PC-3 (cell line): ENCODE measurements around the gene EIF4E1B. TPM values are rescaled to one million over a fixed set of nuclear protein-coding genes. Genes with fewer than 3 reads are reported as not detected.

Source experiments
- ATAC-seq: fragments of 200-7000 bp; cut with Tn5 transposase; 2 replicates; pipeline ENCODE4 v1.9.1; 2020; ENCODE audit warnings: mild to moderate bottlenecking, moderate library complexity
- BruUV-seq: library from RNA; stranded (reverse); fragments of 400-500 nt; replicated peaks from 2 replicates; lab custom pipeline; 2021; lab: Mats Ljungman, UMichigan
- CTCF ChIA-PET: fragments of 300-600 bp; sonication (Branson Sonifier 250); formaldehyde crosslinking; loops from one replicate; lab custom pipeline; 2022; ENCODE audit warnings: antibody characterized with exemption; lab: Charles Lee
- POLR2A ChIA-PET: fragments of 300-600 bp; sonication (Branson Sonifier 250); formaldehyde crosslinking; loops from one replicate; lab custom pipeline; 2022; ENCODE audit warnings: antibody characterized with exemption; ENCODE audit not compliant: unreplicated experiment; lab: Charles Lee
- DNase-seq: peaks from one replicate; pipeline ENCODE4 v3.0.0-alpha.2; 2015
- H2AFZ ChIP-seq: fragments of 300-600 bp; sonication (generic); 2 replicates; pipeline ENCODE4 v1.6.0; 2016; ENCODE audit warnings: antibody characterized with exemption, low read length
- H3F3A ChIP-seq: fragments of 300-600 bp; sonication (generic); one replicate; pipeline ENCODE4 v1.6.0; 2017; ENCODE audit warnings: antibody characterized with exemption, low read length, control low read depth, mild to moderate bottlenecking; ENCODE audit not compliant: unreplicated experiment
- H3K27ac ChIP-seq: fragments of 300-600 bp; sonication (generic); 2 replicates; pipeline ENCODE4 v1.5.1; 2016; ENCODE audit warnings: mild to moderate bottlenecking, low read length
- H3K27me3 ChIP-seq: fragments of 300-600 bp; sonication (generic); 2 replicates; pipeline ENCODE4 v1.6.1; 2016; ENCODE audit warnings: low read length, mixed read lengths
- H3K36me3 ChIP-seq: fragments of 300-600 bp; sonication (generic); 2 replicates; pipeline ENCODE4 v1.6.1; 2016; ENCODE audit warnings: low read depth, mixed run types, low read length, mixed read lengths
- H3K4me1 ChIP-seq: fragments of 300-600 bp; sonication (generic); 2 replicates; pipeline ENCODE4 v1.5.1; 2016; ENCODE audit warnings: low read length; ENCODE audit not compliant: insufficient read depth
- H3K4me2 ChIP-seq: fragments of 300-600 bp; sonication (generic); 2 replicates; pipeline ENCODE4 v1.6.0; 2016; ENCODE audit warnings: low read length
- H3K4me3 ChIP-seq: fragments of 300-600 bp; sonication (generic); 2 replicates; pipeline ENCODE4 v1.5.1; 2016; ENCODE audit warnings: mild to moderate bottlenecking, low read length, mixed read lengths
- H3K79me2 ChIP-seq: fragments of 300-600 bp; sonication (generic); 2 replicates; pipeline ENCODE4 v1.6.1; 2017; ENCODE audit warnings: low read length, mixed read lengths
- H3K9ac ChIP-seq: fragments of 300-600 bp; sonication (generic); 2 replicates; pipeline ENCODE4 v1.6.0; 2016; ENCODE audit warnings: mild to moderate bottlenecking, low read length
- H3K9me2 ChIP-seq: fragments of 300-600 bp; sonication (generic); replicated peaks from 2 replicates; pipeline ENCODE4 v1.6.1; 2016; ENCODE audit warnings: mixed run types, low read length, mixed read lengths
- H3K9me3 ChIP-seq: fragments of 300-600 bp; sonication (generic); 2 replicates; pipeline ENCODE4 v1.6.1; 2016; ENCODE audit warnings: low read length, mixed read lengths
- H4K20me1 ChIP-seq: fragments of 300-600 bp; sonication (generic); 2 replicates; pipeline ENCODE4 v1.6.1; 2016; ENCODE audit warnings: low read length, mixed read lengths
- EZH2 ChIP-seq: fragments of 300-600 bp; sonication (generic); IDR thresholded peaks from one replicate; pipeline ENCODE4 v1.6.1; 2017; ENCODE audit warnings: antibody characterized with exemption, mild to moderate bottlenecking, low read length; ENCODE audit not compliant: unreplicated experiment
- EZH2phosphoT487 ChIP-seq: fragments of 300-600 bp; sonication (generic); IDR thresholded peaks from 2 replicates; pipeline ENCODE4 v1.6.1; 2018; ENCODE audit warnings: mild to moderate bottlenecking, antibody characterized with exemption, low read length, borderline replicate concordance
- intact Hi-C: fragments of 100-400 bp; cut with micrococcal nuclease; formaldehyde crosslinking; loops from 2 replicates; pipeline ENCODE4 v1.9.0; 2023
- total RNA-seq: library from RNA; depleted of rRNA; stranded (reverse); fragments of >200 nt; gene quantifications from 2 replicates; pipeline ENCODE4 v1.2.3, GENCODE V29; 2014
- TF ChIP-seq, protein P1 (sequence below): fragments of 300-600 bp; sonication (generic); conservative IDR thresholded peaks from 2 replicates; pipeline ENCODE4 v1.5.1; 2017; ENCODE audit warnings: antibody characterized with exemption, low read depth, mild to moderate bottlenecking, low read length

The EIF4E1B gene
- total RNA-seq, 1 experiment from 2014 or later, result not detected

GRCh38 chr5:176673651-176674583 is 43.4 kb downstream of the EIF4E1B start:
- ATAC-seq (no peak), DNase-seq (no peak)
- H3K4me1 ChIP-seq, result peaks cover 10% of the 10 kb centered on the region
- no peaks in the 10 kb centered on the region for H3K79me2 ChIP-seq
- ChIA-PET CTCF (interaction anchor here (1.4 kb wide), 1 partner anchor 13 kb away, joined by 5 read pairs; no protein-coding TSS in a partner anchor), POLR2A (no interaction called here)
- no peaks in the 10 kb centered on the region for H4K20me1 ChIP-seq
- no peaks in the 10 kb centered on the region for H3K9me2 ChIP-seq
- H3K9ac ChIP-seq, result no peak overlapping the region
- H3K4me3 ChIP-seq, result no peak overlapping the region
- BruUV-seq, result no TSS peak
- H3K27me3 ChIP-seq, result peaks cover 9% of the 10 kb centered on the region; the same call in 1 of the 2 replicates
- no peak overlapping the region for H2AFZ ChIP-seq
- no peaks in the 10 kb centered on the region for H3F3A ChIP-seq
- H3K4me2 ChIP-seq, result no peak overlapping the region
- H3K9me3 ChIP-seq, result no peaks in the 10 kb centered on the region
- TF ChIP-seq EZH2phosphoT487, result no peak
- TF ChIP-seq, protein P1, sequence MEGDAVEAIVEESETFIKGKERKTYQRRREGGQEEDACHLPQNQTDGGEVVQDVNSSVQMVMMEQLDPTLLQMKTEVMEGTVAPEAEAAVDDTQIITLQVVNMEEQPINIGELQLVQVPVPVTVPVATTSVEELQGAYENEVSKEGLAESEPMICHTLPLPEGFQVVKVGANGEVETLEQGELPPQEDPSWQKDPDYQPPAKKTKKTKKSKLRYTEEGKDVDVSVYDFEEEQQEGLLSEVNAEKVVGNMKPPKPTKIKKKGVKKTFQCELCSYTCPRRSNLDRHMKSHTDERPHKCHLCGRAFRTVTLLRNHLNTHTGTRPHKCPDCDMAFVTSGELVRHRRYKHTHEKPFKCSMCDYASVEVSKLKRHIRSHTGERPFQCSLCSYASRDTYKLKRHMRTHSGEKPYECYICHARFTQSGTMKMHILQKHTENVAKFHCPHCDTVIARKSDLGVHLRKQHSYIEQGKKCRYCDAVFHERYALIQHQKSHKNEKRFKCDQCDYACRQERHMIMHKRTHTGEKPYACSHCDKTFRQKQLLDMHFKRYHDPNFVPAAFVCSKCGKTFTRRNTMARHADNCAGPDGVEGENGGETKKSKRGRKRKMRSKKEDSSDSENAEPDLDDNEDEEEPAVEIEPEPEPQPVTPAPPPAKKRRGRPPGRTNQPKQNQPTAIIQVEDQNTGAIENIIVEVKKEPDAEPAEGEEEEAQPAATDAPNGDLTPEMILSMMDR, result no peak
- no peak for TF ChIP-seq EZH2
- H3K36me3 ChIP-seq, result no peaks in the 10 kb centered on the region
- H3K27ac ChIP-seq, result no peak overlapping the region
- intact Hi-C loops, result no loop called here

GRCh38 chr5:176674799-176675198 is 44.3 kb downstream of the EIF4E1B start:
- Histone ChIP-seq H3K9me3 (no peaks in the 10 kb centered on the region), H3K79me2 (no peaks in the 10 kb centered on the region), H3K4me3 (no peak overlapping the region), H3F3A (no peaks in the 10 kb centered on the region), H4K20me1 (no peaks in the 10 kb centered on the region), H3K4me2 (no peak overlapping the region), H3K27ac (no peak overlapping the region), H3K9ac (no peak overlapping the region), H3K36me3 (no peaks in the 10 kb centered on the region), H3K9me2 (no peaks in the 10 kb centered on the region), H3K27me3 (0 out of 2 replicates have a peak, but pooled peaks cover under 1% of the 10 kb centered on the region), H2AFZ (no peak overlapping the region), H3K4me1 (peaks cover 10% of the 10 kb centered on the region)
- ATAC-seq, result no peak
- ChIA-PET CTCF (interaction anchor here (1.9 kb wide), 1 partner anchor 14 kb away, joined by 4 read pairs; no protein-coding TSS in a partner anchor), POLR2A (no interaction called here)
- BruUV-seq, result no TSS peak
- DNase-seq, result no peak
- intact Hi-C loops, result no loop called here
- no peak for TF ChIP-seq EZH2
- TF ChIP-seq EZH2phosphoT487, result no peak
- TF ChIP-seq, protein P1, result no peak
